GM23338 (cell line): ENCODE measurements around the gene DNAJC1. TPM values are rescaled to one million over a fixed set of nuclear protein-coding genes. Genes with fewer than 3 reads are reported as not detected.

Source experiments
- ATAC-seq: fragments of 200-7000 bp; cut with Tn5 transposase; 3 replicates; pipeline ENCODE4 v1.9.1; 2020
- DNase-seq: peaks from one replicate; pipeline ENCODE4 v3.0.0-alpha.2; 2015; ENCODE audit warnings: low spot score
- H2AFZ ChIP-seq: fragments of 200-600 bp; sonication (generic); 2 replicates; pipeline ENCODE4 v1.8.0; 2016; ENCODE audit warnings: antibody characterized with exemption, mild to moderate bottlenecking, moderate library complexity
- H3F3A ChIP-seq: fragments of 200-600 bp; sonication (generic); replicated peaks from 2 replicates; pipeline ENCODE4 v1.8.0; 2017; ENCODE audit warnings: antibody characterized with exemption, mixed run types, low read depth
- H3K27ac ChIP-seq: fragments of 200-600 bp; sonication (generic); 2 replicates; pipeline ENCODE4 v1.6.1; 2016; ENCODE audit warnings: low read depth
- H3K27me3 ChIP-seq: fragments of 200-600 bp; sonication (generic); 2 replicates; pipeline ENCODE4 v1.8.0; 2016; ENCODE audit warnings: mild to moderate bottlenecking, mixed run types, moderate library complexity; ENCODE audit not compliant: insufficient read depth
- H3K36me3 ChIP-seq: fragments of 200-600 bp; sonication (generic); 2 replicates; pipeline ENCODE4 v1.8.0; 2016; ENCODE audit warnings: mild to moderate bottlenecking; ENCODE audit not compliant: insufficient read depth
- H3K4me1 ChIP-seq: fragments of 200-600 bp; sonication (generic); 2 replicates; pipeline ENCODE4 v1.8.0; 2016; ENCODE audit warnings: mild to moderate bottlenecking, moderate library complexity; ENCODE audit not compliant: insufficient read depth
- H3K4me2 ChIP-seq: fragments of 200-600 bp; sonication (generic); 2 replicates; pipeline ENCODE4 v1.7.1; 2017; ENCODE audit warnings: mixed run types
- H3K4me3 ChIP-seq: fragments of 200-600 bp; sonication (generic); 2 replicates; pipeline ENCODE4 v1.6.1; 2016; ENCODE audit warnings: mixed run types
- H3K79me2 ChIP-seq: fragments of 200-600 bp; sonication (generic); replicated peaks from 2 replicates; pipeline ENCODE4 v1.8.0; 2017; ENCODE audit warnings: mild to moderate bottlenecking; ENCODE audit not compliant: insufficient read depth
- H3K9me2 ChIP-seq: fragments of 200-600 bp; sonication (generic); 2 replicates; pipeline ENCODE4 v1.8.0; 2017; ENCODE audit not compliant: insufficient read depth
- H4K20me1 ChIP-seq: fragments of 200-600 bp; sonication (generic); replicated peaks from 2 replicates; pipeline ENCODE4 v1.8.0; 2017; ENCODE audit warnings: mild to moderate bottlenecking; ENCODE audit not compliant: insufficient read depth
- H3K27ac Mint-ChIP-seq: 2 replicates; pipeline ENCODE4 v1.8.0; 2020; ENCODE audit warnings: inconsistent platforms, mild to moderate bottlenecking, moderate library complexity, mixed read lengths
- H3K27me3 Mint-ChIP-seq: 3 replicates; pipeline ENCODE4 v1.8.0; 2022; ENCODE audit warnings: low read depth, mild to moderate bottlenecking, moderate library complexity, mixed read lengths, inconsistent platforms; ENCODE audit not compliant: insufficient read depth, poor library complexity
- H3K36me3 Mint-ChIP-seq: 3 replicates; pipeline ENCODE4 v1.8.0; 2021; ENCODE audit warnings: low read depth, mild to moderate bottlenecking, inconsistent platforms, moderate library complexity, mixed read lengths
- H3K4me1 Mint-ChIP-seq: 3 replicates; pipeline ENCODE4 v1.8.0; 2020; ENCODE audit warnings: mild to moderate bottlenecking, inconsistent platforms, mixed read lengths
- H3K4me3 Mint-ChIP-seq: 3 replicates; pipeline ENCODE4 v1.8.0; 2021; ENCODE audit warnings: moderate library complexity, mild to moderate bottlenecking, inconsistent platforms, mixed read lengths
- H3K9me3 Mint-ChIP-seq: 3 replicates; pipeline ENCODE4 v1.8.0; 2020; ENCODE audit warnings: moderate library complexity, mild to moderate bottlenecking, inconsistent platforms, mixed read lengths
- CREB1 ChIP-seq: fragments of 250-450 bp; sonication (Bioruptor Pico); IDR thresholded peaks from 2 replicates; pipeline ENCODE4 v1.5.0; 2020; ENCODE audit warnings: low read depth, mild to moderate bottlenecking, moderate library complexity
- CTCF ChIP-seq, 2 experiments: fragments of 200-600 bp in 1 of 2; sonication (generic) in 1 of 2; conservative IDR thresholded peaks; 2 replicates each; pipeline versions ENCODE4 v1.5.1 to v1.6.1; 2016 to 2017; ENCODE audit warnings: antibody characterized with exemption in 2 of 2, low read depth in 2 of 2, mild to moderate bottlenecking in 2 of 2, moderate library complexity in 1 of 2
- ETS1 ChIP-seq: IDR thresholded peaks from 2 replicates; pipeline ENCODE4 v1.6.1; 2016; ENCODE audit warnings: antibody characterized with exemption
- EZH2 ChIP-seq: fragments of 200-600 bp; sonication (generic); IDR thresholded peaks from one replicate; pipeline ENCODE4 v1.8.0; 2017; ENCODE audit warnings: antibody characterized with exemption, mild to moderate bottlenecking, low read depth; ENCODE audit not compliant: unreplicated experiment
- EZH2phosphoT487 ChIP-seq: fragments of 200-600 bp; sonication (generic); IDR thresholded peaks from one replicate; pipeline ENCODE4 v1.8.1; 2018; ENCODE audit warnings: antibody characterized with exemption; ENCODE audit not compliant: unreplicated experiment
- JUNB ChIP-seq: IDR thresholded peaks from one replicate; pipeline ENCODE4 v1.6.1; 2016; ENCODE audit warnings: antibody characterized with exemption; ENCODE audit not compliant: unreplicated experiment
- NANOG ChIP-seq: IDR thresholded peaks from 2 replicates; pipeline ENCODE4 v1.6.1; 2016; ENCODE audit warnings: antibody characterized with exemption, borderline replicate concordance
- POLR2AphosphoS5 ChIP-seq: IDR thresholded peaks from 2 replicates; pipeline ENCODE4 v1.6.1; 2016; ENCODE audit warnings: antibody characterized with exemption, low read depth
- REST ChIP-seq: IDR thresholded peaks from one replicate; pipeline ENCODE4 v1.6.1; 2018; ENCODE audit warnings: antibody characterized with exemption; ENCODE audit not compliant: unreplicated experiment
- STAT1 ChIP-seq: IDR thresholded peaks from one replicate; pipeline ENCODE4 v1.6.1; 2016; ENCODE audit warnings: antibody characterized with exemption; ENCODE audit not compliant: unreplicated experiment
- ZNF114 ChIP-seq: fragments of 250-450 bp; sonication (Bioruptor Pico); IDR thresholded peaks from 2 replicates; pipeline ENCODE4 v1.5.0; 2020; ENCODE audit warnings: mild to moderate bottlenecking, moderate library complexity
- ZNF331 ChIP-seq: fragments of 250-450 bp; sonication (Bioruptor Pico); IDR thresholded peaks from 2 replicates; pipeline ENCODE4 v1.5.0; 2020; ENCODE audit warnings: low read depth, mild to moderate bottlenecking, moderate library complexity
- ZNF462 ChIP-seq: fragments of 250-450 bp; sonication (Bioruptor Pico); IDR thresholded peaks from 2 replicates; pipeline ENCODE4 v1.5.0; 2020; ENCODE audit warnings: mild to moderate bottlenecking, moderate library complexity
- polyA plus RNA-seq: library from polyadenylated mRNA; unstranded; fragments of >200 nt; fragmentation: Nextera tagmentation; extraction: Ambion mirVana; gene quantifications from 2 replicates; pipeline ENCODE4 v1.2.1, GENCODE V29; 2016
- total RNA-seq: library from RNA; depleted of rRNA; stranded (reverse); fragments of >200 nt; shearing (Covaris generic); gene quantifications from 2 replicates; pipeline ENCODE4 v1.2.3, GENCODE V29; 2014

DNAJC1 gene
- total and polyA plus RNA-seq, 2 experiments from 2014 or later = 38.6 to 45.3 TPM

GRCh38 chr10:21919117-21919516 lies 84.4 kb downstream of the DNAJC1 start:
- no peaks in the 10 kb centered on the region for H3K27me3 ChIP-seq
- H3K4me2 ChIP-seq = no peak overlapping the region
- no peaks in the 10 kb centered on the region for H3F3A ChIP-seq
- Mint-ChIP-seq H3K9me3 (no peaks in the 10 kb centered on the region), H3K27ac (no peak overlapping the region), H3K36me3 (no peaks in the 10 kb centered on the region), H3K27me3 (no peaks in the 10 kb centered on the region), H3K4me1 (peaks cover 31% of the 10 kb centered on the region), H3K4me3 (no peak overlapping the region)
- H3K36me3 ChIP-seq = no peaks in the 10 kb centered on the region
- TF ChIP-seq JUNB (no peak), CTCF (conservative IDR thresholded peaks at IDR 0.05; ENCODE audit: low read depth in 2 of 2) (no peak), ZNF114 (CRISPR knock-in tag) (no peak), CREB1 (CRISPR knock-in tag) (no peak), ZNF462 (CRISPR knock-in tag) (no peak), REST (no peak), EZH2 (no peak), STAT1 (no peak), EZH2phosphoT487 (no peak), POLR2AphosphoS5 (no peak), ETS1 (no peak), ZNF331 (no peak), NANOG (no peak)
- no peaks in the 10 kb centered on the region for H3K9me2 ChIP-seq
- ATAC-seq (no peak), DNase-seq (no peak)
- H4K20me1 ChIP-seq = no peaks in the 10 kb centered on the region
- H3K27ac ChIP-seq = no peak overlapping the region
- H2AFZ ChIP-seq = no peak overlapping the region
- H3K79me2 ChIP-seq = no peaks in the 10 kb centered on the region
- H3K4me1 ChIP-seq = peaks cover 25% of the 10 kb centered on the region
- no peak overlapping the region for H3K4me3 ChIP-seq
